PC-3 (cell line): Measurements from ENCODE around the gene BCL3. TPM values are rescaled to one million over a fixed set of nuclear protein-coding genes. Genes with fewer than 3 reads are reported as not detected.

Experiments
- ATAC-seq: fragments of 200-7000 bp; cut with Tn5 transposase; 2 replicates; pipeline ENCODE4 v1.9.1; 2020; ENCODE audit warnings: mild to moderate bottlenecking, moderate library complexity
- BruUV-seq: library from RNA; stranded (reverse); fragments of 400-500 nt; replicated peaks from 2 replicates; lab custom pipeline; 2021; lab: Mats Ljungman, UMichigan
- CTCF ChIA-PET: fragments of 300-600 bp; sonication (Branson Sonifier 250); formaldehyde crosslinking; loops from one replicate; lab custom pipeline; 2022; ENCODE audit warnings: antibody characterized with exemption; lab: Charles Lee
- POLR2A ChIA-PET: fragments of 300-600 bp; sonication (Branson Sonifier 250); formaldehyde crosslinking; loops from one replicate; lab custom pipeline; 2022; ENCODE audit warnings: antibody characterized with exemption; ENCODE audit not compliant: unreplicated experiment; lab: Charles Lee
- DNase-seq: peaks from one replicate; pipeline ENCODE4 v3.0.0-alpha.2; 2015
- H2AFZ ChIP-seq: fragments of 300-600 bp; sonication (generic); 2 replicates; pipeline ENCODE4 v1.6.0; 2016; ENCODE audit warnings: antibody characterized with exemption, low read length
- H3F3A ChIP-seq: fragments of 300-600 bp; sonication (generic); one replicate; pipeline ENCODE4 v1.6.0; 2017; ENCODE audit warnings: antibody characterized with exemption, low read length, control low read depth, mild to moderate bottlenecking; ENCODE audit not compliant: unreplicated experiment
- H3K27ac ChIP-seq: fragments of 300-600 bp; sonication (generic); 2 replicates; pipeline ENCODE4 v1.5.1; 2016; ENCODE audit warnings: mild to moderate bottlenecking, low read length
- H3K27me3 ChIP-seq: fragments of 300-600 bp; sonication (generic); 2 replicates; pipeline ENCODE4 v1.6.1; 2016; ENCODE audit warnings: low read length, mixed read lengths
- H3K36me3 ChIP-seq: fragments of 300-600 bp; sonication (generic); 2 replicates; pipeline ENCODE4 v1.6.1; 2016; ENCODE audit warnings: low read depth, mixed run types, low read length, mixed read lengths
- H3K4me1 ChIP-seq: fragments of 300-600 bp; sonication (generic); 2 replicates; pipeline ENCODE4 v1.5.1; 2016; ENCODE audit warnings: low read length; ENCODE audit not compliant: insufficient read depth
- H3K4me2 ChIP-seq: fragments of 300-600 bp; sonication (generic); 2 replicates; pipeline ENCODE4 v1.6.0; 2016; ENCODE audit warnings: low read length
- H3K4me3 ChIP-seq: fragments of 300-600 bp; sonication (generic); 2 replicates; pipeline ENCODE4 v1.5.1; 2016; ENCODE audit warnings: mild to moderate bottlenecking, low read length, mixed read lengths
- H3K79me2 ChIP-seq: fragments of 300-600 bp; sonication (generic); 2 replicates; pipeline ENCODE4 v1.6.1; 2017; ENCODE audit warnings: low read length, mixed read lengths
- H3K9ac ChIP-seq: fragments of 300-600 bp; sonication (generic); 2 replicates; pipeline ENCODE4 v1.6.0; 2016; ENCODE audit warnings: mild to moderate bottlenecking, low read length
- H3K9me2 ChIP-seq: fragments of 300-600 bp; sonication (generic); replicated peaks from 2 replicates; pipeline ENCODE4 v1.6.1; 2016; ENCODE audit warnings: mixed run types, low read length, mixed read lengths
- H3K9me3 ChIP-seq: fragments of 300-600 bp; sonication (generic); 2 replicates; pipeline ENCODE4 v1.6.1; 2016; ENCODE audit warnings: low read length, mixed read lengths
- H4K20me1 ChIP-seq: fragments of 300-600 bp; sonication (generic); 2 replicates; pipeline ENCODE4 v1.6.1; 2016; ENCODE audit warnings: low read length, mixed read lengths
- CTCF ChIP-seq: fragments of 300-600 bp; sonication (generic); conservative IDR thresholded peaks from 2 replicates; pipeline ENCODE4 v1.5.1; 2017; ENCODE audit warnings: antibody characterized with exemption, low read depth, mild to moderate bottlenecking, low read length
- EZH2 ChIP-seq: fragments of 300-600 bp; sonication (generic); IDR thresholded peaks from one replicate; pipeline ENCODE4 v1.6.1; 2017; ENCODE audit warnings: antibody characterized with exemption, mild to moderate bottlenecking, low read length; ENCODE audit not compliant: unreplicated experiment
- EZH2phosphoT487 ChIP-seq: fragments of 300-600 bp; sonication (generic); IDR thresholded peaks from 2 replicates; pipeline ENCODE4 v1.6.1; 2018; ENCODE audit warnings: mild to moderate bottlenecking, antibody characterized with exemption, low read length, borderline replicate concordance
- intact Hi-C: fragments of 100-400 bp; cut with micrococcal nuclease; formaldehyde crosslinking; loops from 2 replicates; pipeline ENCODE4 v1.9.0; 2023
- total RNA-seq: library from RNA; depleted of rRNA; stranded (reverse); fragments of >200 nt; gene quantifications from 2 replicates; pipeline ENCODE4 v1.2.3, GENCODE V29; 2014

Gene BCL3
- total RNA-seq, 1 experiment from 2014 or later, result 25.5 TPM

GRCh38 chr19:44772959-44773358, 24.5 kb downstream of the BCL3 start:
- H3K9me3 ChIP-seq, result no peaks in the 10 kb centered on the region
- ATAC-seq (no peak), DNase-seq (no peak)
- CTCF ChIA-PET, result interaction anchor here (0.6 to 0.9 kb wide), 2 partner anchors 32 to 49 kb away, joined by 3 to 5 read pairs; no protein-coding TSS in a partner anchor
- H3K4me1 ChIP-seq, result peaks cover 44% of the 10 kb centered on the region
- H2AFZ ChIP-seq, result no peak overlapping the region
- intact Hi-C loops, result loop anchor here (5.0 kb wide), 3 partner anchors 34 to 121 kb away; partner anchors contain the start of genes BCAM and NECTIN2
- H4K20me1 ChIP-seq, result no peaks in the 10 kb centered on the region
- peak overlapping the region; percentile 93; the same call in 1 of the 2 replicates for H3K27ac ChIP-seq
- H3K36me3 ChIP-seq, result no peaks in the 10 kb centered on the region
- no peaks in the 10 kb centered on the region for H3F3A ChIP-seq
- BruUV-seq, result no TSS peak
- peaks cover 9% of the 10 kb centered on the region for H3K79me2 ChIP-seq
- no peaks in the 10 kb centered on the region for H3K27me3 ChIP-seq
- no peak for TF ChIP-seq EZH2phosphoT487
- no peak for TF ChIP-seq CTCF
- no peak for TF ChIP-seq EZH2
- H3K4me3 ChIP-seq, result no peak overlapping the region
- no peak overlapping the region for H3K4me2 ChIP-seq
- H3K9ac ChIP-seq, result no peak overlapping the region
- no peaks in the 10 kb centered on the region for H3K9me2 ChIP-seq
- POLR2A ChIA-PET, result interaction anchor here (0.7 kb wide), 1 partner anchor 80 kb away, joined by 3 read pairs; no protein-coding TSS in a partner anchor

- H3K9me2 ChIP-seq, result no peaks in the 10 kb centered on the region
- peak overlapping the region; percentile 43 for H3K9ac ChIP-seq
- no peak for TF ChIP-seq EZH2
- TF ChIP-seq EZH2phosphoT487, result no peak
- no peak for TF ChIP-seq CTCF
- ATAC-seq, result no peak
- no peaks in the 10 kb centered on the region for H4K20me1 ChIP-seq
- POLR2A ChIA-PET, result interaction anchor here (0.6 kb wide), 1 partner anchor 71 kb away, joined by 25 read pairs; the partner anchor contains the start of gene NECTIN2
- CTCF ChIA-PET, result no interaction called here
- H3F3A ChIP-seq, result no peaks in the 10 kb centered on the region
- H3K27me3 ChIP-seq, result no peaks in the 10 kb centered on the region
- no peaks in the 10 kb centered on the region for H3K36me3 ChIP-seq
- H2AFZ ChIP-seq, result no peak overlapping the region
- peaks cover 44% of the 10 kb centered on the region for H3K4me1 ChIP-seq
- peak overlapping the region; percentile 63; the same call in 1 of the 2 replicates for H3K4me2 ChIP-seq
- no peak for DNase-seq
- TSS peak; percentile 60 for BruUV-seq
- peak overlapping the region; percentile 81 for H3K27ac ChIP-seq
- peaks cover 28% of the 10 kb centered on the region for H3K79me2 ChIP-seq
- intact Hi-C loops, result no loop called here
- H3K9me3 ChIP-seq, result no peaks in the 10 kb centered on the region
- no peak overlapping the region for H3K4me3 ChIP-seq
Measured at GRCh38 chr19:44775676-44776240, 27.2 kb downstream of the BCL3 start.
